Measurements from ENCODE around the gene PEPD.

GRCh38 chr19:33492951-33493350 is 28.6 kb downstream of the PEPD start:
- TF ChIP-seq CTCF (IDR thresholded peaks at IDR 0.05) (no peak), POLR2A (IDR thresholded peaks at IDR 0.05) (no peak)
